ENCODE results near the gene ITFG2.
"Not testable (repeated sequence)": the region's sequence is repeated elsewhere in the genome, so short reads cannot be mapped to it uniquely, and the experiment has no call there.

ITFG2 gene

DNA sequence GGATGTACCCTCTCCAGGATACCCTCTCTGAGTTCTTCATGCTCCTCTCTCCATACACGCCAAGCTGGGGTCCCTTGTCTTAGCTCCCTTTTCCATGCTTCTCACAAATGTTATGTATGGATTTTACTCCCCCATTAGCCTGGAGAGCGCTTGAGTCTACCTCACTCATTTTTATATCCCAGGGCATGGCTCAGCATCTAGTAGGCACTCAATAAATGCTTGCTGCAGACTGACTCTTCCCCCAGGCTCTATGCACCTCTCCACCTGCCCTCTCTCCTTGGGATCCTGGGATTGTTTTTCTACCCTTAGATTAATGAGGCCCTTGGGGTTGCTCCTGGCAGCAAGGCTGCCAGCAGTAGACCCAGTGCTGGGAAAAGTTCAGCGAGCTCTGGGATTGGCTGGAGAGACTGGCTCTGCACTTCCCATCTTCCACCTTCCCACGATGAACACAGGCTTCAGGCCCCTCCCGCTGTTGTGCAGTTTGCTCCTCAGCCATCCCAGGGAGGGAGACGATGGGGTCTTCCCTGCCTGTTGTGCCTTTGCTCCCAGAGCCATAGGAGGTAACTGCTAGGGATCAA lies 20.2 kb downstream of the ITFG2 start:
- no peak for DNase-seq (ENCODE audit: low read depth)

DNA sequence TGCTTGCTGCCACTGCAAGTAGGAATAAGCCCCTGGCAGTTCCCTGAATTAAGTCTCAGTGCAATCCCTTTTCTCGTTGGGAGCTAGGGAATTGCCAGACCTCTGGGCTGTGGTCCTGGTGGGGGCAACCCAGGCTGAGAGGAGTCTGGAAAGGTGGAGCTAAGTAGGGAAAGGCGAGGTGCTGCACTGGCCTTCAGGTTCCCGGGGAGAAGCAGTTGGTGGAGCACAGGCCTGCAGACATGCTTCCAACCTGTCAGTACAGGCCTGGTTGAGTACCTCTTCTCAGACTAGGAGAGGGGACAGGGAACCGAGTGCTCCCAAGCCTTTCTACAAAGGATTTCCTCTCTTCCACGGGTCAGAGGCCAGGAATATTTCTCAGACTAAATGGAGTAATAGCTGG lies 20.9 kb downstream of the ITFG2 start:
- no peak for DNase-seq (ENCODE audit: low read depth)

DNA sequence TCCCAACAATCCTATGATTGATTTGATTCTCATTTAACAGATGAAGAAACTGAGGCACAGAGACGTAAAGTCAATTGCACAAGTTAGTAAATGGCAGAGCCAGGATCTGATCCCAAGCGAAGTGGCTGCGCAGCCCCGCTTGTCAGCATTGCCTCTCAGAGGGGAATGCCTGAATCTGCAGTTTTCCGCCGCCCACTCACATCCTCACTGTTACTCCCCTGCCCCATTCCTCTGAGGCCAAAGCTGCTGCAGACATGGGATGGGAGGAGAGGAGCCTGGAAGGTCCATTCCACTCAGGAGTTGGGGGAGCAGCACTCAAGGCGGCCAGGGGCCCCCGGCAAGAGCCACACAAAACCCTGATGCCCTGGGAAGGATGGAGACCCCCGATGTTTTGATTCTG lies 21.3 kb downstream of the ITFG2 start:
- DNase-seq (ENCODE audit: low read depth), result no peak

DNA sequence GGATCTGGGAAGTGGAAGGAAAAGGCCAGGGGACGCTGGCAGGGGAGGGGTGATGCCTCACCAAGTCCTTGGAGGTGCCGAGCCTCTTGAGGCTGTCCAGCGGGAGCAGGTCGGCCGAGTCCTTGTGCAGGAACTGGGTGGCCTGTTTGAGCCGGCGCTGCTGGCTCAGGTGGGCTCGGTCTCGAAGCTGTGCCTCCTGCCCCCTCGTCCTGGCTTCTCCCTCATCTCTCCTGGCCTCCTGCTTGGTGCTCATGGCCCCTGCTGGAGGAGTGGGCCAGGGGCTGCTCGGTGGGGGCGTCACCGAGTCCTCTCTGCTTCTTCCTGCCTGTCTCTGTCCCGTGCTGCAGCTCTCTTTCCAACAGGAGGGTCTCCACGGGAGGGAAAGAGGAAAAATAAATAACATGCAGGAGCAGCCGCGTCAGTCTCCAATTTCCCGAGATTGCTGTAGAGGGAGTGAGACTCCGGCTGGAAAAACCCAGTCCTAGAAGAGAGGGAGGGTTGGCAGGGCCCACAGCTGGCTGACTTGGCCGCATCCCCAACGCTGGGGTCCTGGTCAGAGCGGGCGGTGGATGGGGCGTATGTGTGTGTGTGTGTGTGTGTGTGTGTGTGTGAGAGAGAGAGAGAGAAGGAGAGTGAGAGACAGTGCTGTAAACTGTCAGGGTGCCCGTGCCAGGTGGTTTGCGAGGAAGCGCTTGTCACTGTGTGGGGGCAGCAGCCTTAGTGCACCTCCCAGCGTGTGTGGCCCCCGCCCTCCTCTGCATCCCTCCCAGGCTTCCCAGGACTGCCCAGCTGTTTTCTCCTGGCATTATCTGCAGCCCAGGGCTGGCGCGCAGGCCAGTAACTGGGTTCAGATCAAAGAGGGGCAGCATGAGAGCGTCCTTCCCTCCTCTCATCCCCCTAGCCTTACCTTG lies 22.4 kb downstream of the ITFG2 start, which contains the start of gene NRIP2:
Gene NRIP2, minus strand, starts transcription at position 455 of the 911 bp plus-strand sequence. Its CDS starts 52 bp downstream, at position 403.
- no peak for DNase-seq (ENCODE audit: low read depth)

DNA sequence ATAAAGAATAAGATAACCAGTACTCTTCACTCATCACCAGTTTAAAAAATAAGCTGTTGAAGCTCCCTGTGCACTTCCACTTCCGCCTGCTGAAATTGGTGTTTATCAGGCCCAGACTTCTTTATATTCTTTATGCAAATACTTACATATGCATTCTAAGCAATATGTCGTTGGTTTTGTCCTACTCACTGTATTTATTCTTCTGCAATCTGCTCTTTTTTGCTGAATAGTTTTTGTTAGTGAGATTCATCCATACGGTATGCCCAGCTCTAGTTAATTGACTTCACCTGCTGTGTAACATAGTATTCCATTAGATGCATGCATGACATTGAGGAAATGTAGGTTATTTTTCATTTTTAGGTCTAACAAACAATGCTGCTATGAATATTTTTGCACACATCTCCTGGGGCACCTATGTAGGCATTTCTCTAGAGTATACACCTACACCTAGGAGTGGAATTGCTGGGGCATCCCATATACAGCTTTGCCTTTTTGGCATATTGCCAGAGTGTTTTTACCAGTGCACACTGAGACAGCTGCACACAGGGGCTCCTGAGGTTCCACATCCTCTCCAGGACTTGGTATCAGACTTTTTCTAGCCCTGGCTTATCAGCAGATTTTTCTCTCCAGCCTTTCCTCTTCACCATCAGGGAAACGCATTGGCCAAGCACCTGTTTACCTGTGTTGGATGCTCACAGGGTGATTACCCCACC lies 23.4 kb downstream of the ITFG2 start:
- no peak for DNase-seq (ENCODE audit: low read depth)

DNA sequence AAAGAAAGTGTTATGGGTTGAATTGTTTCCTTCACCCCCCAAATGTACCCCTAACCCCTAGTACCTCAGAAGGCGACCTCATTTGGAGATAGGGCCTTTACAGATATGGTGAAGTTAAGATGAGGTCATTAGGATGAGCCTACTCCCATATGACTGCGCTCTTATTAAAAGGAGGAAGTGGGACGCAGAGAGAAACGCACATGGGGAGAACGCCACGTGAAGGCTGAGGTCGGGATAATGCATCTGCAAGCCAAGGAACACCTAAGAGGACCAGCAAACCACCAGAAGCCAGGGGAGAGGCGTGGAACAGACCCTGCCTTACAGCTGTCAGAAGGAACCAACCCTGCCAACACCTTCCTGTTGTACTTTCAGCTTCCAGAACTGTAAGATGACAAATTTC lies 24.1 kb downstream of the ITFG2 start:
- no peak for DNase-seq (ENCODE audit: low read depth)

DNA sequence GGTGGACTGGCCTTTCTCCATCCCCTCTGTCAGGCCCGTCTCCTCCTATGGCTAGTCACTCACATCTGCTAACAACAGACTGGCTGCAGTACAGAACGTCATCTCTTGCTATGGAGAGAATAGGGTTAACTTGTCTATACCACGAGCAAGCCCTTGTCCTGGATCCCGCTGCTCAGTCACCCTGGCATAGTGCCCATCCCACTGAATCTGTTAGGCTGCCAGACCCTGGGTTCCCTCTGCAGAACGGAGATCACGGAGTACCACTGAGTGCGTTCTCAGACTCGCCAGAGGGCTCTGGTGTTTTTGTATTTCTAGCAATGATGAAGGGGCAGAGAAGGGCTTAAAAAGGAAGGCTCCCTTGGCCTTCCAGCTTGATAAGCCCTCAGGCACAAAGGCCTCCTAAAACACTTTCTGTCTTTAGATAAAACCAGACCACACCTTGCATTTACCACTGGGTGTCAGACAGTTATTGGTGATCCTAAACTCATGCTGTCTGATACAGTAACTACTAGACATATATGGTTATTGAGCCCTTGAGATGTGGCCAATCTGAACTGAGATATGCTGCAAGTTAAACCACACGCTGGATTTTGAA lies 28.7 kb downstream of the ITFG2 start:
- DNase-seq (ENCODE audit: low read depth), result no peak

DNA sequence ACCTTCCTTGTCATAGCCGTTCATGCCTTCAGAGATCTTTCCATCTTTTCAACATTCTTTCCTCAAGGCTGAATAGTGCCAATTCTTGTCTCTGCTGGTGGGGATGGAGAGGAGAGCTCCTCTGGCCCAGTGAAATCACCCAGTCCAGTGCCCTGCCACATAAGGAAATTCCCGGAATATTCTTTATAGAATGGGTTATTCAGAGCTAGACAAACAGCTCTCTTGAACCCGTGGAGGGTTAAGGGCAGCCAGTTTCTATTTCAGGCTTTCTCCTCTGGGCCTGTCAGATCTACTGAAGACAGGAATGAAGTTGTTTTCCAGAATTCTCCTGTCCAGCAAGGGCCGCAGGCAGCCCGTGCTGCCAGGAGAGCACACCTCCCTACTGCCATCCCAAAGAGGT lies 30.5 kb downstream of the ITFG2 start:
- DNase-seq (ENCODE audit: low read depth), result no peak

DNA sequence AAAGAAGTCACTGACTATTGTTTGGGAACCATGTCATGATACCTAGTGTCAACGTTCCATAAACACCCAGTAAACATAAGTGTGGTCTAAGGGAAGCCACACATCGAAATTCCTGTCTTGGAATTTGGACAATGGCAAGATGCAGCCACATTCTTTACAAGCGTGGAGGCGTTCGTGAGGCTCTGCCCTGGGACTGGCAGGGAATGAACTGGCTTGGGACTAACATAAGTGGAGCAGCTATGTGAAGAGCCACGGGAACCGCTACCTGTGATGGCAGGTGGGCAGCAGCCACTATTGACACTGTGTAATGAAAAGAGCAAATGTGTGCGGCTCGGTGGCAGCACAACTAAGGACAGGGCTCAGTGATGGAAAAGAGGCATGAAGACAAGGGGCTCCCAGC lies 32.3 kb downstream of the ITFG2 start:
- DNase-seq (ENCODE audit: low read depth), result no peak

DNA sequence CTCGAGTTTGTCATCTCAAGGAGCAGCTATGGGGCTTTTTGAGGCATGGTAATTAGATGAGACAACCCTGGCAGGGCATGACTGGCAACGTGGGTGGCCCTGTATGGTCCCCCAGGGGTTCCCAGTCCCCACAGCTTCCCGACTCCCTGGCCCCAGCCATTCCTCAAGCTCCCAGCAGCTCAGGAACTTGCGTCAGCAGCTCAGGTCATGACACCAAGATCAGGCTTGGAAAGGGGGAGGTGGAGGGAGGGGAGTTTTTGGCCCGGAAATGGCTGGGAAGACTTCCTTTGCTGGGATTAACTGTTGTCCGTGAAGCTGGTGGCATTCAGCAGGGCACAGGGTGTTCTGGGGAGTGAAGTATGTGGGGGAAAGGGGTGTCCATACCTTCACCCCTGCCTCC lies 32.8 kb downstream of the ITFG2 start:
- no peak for DNase-seq (ENCODE audit: low read depth)

DNA sequence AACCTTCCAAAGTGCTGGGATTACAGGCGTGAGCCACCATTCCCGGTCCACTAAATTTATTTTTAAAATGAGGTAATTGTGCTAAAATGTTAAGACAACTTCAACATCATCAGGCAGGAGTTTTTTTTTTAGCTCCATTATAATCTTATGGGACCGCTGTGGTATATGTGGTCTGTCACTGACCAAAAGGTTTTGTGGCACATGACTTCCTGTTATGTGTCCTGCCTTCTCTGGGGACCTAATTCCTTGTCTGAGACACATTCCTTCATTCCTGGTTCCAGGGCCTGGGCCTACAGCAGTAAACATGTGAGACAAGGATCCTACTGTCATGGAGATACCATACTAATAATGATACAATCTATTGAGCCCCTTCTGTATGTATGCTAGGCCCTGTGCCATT lies 39.5 kb downstream of the ITFG2 start:
- no peak for DNase-seq (ENCODE audit: low read depth)

DNA sequence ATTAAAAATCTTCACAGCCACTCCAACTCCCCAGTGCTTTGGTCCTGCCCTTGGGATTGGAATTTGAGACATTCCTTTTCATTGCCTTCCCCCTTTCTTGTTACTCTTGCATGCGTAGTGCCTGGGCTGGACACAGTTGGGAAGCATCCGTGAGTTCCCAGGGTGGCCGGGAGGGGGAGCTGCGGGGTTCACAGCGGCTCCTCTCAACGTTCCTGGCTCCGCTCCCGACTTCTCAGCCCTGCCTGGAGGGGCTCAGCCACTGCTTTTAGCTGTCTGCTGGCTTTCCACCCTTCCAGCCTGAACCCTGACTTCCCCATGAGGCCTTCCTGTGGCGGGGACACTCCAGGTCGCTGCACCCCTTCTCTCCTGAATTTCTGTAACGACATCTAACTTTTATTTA lies 41.2 kb downstream of the ITFG2 start:
- peak; percentile 21 for DNase-seq (ENCODE audit: low read depth)

DNA sequence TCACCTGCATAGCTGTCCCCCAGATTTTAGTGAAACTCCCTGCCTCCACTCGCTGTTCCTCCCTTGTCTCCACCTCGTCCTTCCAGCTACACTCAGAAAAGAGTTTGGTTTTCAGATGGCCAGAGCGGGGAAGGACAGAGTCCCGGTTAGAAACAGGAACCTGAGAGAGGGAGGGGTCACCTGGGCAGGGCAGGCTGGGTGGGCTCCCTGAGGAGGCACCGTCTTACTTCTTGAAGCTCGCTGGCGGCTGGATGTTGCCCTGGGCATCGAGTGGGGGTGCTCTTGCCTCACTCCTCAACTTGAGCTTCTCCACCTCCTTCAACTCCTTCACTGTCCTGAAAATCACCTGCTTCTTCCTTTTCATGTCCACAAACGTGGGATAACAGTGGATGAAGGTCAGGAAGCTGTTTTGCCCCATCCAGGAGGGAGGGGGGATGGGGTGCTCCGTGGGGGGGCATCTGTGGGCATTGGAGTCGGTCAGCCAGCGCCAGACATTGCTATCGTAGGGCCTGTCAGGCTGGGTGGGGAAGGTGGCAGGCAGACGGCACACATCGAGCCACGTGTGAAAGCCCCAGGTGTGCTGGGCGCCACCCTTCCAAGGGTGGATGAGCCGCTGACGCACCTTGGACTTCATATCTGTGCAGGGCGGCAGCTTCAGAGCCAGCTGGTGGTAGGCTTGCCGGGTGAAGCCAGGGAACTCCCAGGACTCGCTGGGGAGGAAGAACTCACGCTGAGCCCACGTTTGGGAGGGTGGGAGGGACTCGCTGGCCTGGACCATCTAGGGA lies 42.4 kb downstream of the ITFG2 start:
- no peak for DNase-seq (ENCODE audit: low read depth)

DNA sequence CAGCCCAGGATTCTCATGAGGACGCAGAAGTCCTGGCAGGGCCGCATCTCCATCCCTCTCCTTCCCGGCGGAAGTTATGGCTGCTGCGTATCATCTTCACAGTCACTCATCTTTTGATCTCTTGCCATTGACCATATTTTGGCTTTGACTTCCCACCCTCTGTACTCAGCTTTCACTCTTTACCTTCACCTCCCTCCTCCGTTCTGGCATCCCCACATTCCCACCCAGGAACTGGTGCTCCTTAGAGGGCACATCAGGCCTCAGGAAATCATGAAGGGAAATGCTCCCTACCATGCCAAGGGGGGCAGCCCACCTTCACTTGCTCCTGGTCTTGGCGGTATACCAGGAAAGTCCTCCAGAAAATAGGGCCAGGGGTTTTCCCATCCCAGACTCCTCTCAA lies 43.1 kb downstream of the ITFG2 start:
- DNase-seq (ENCODE audit: low read depth), result no peak

DNA sequence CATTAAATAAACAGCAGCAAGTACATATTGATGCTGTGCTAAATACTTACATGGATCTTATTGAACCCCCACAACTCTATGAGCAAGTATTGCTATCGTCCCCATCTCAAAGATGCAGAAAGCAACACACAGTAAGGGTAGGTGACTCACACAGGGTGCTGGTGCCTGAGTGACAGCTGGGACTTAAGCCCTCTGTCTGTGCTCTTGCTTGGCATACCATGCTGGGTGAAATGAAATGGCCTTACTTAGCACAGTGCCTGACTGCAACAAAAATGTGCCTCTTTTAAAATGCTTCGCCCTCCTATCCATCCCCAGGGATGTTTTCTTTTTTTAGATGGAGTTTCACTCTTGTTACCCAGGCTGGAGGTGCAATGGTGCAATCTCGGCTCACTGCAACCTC lies 43.6 kb downstream of the ITFG2 start:
- DNase-seq (ENCODE audit: low read depth), result no peak

DNA sequence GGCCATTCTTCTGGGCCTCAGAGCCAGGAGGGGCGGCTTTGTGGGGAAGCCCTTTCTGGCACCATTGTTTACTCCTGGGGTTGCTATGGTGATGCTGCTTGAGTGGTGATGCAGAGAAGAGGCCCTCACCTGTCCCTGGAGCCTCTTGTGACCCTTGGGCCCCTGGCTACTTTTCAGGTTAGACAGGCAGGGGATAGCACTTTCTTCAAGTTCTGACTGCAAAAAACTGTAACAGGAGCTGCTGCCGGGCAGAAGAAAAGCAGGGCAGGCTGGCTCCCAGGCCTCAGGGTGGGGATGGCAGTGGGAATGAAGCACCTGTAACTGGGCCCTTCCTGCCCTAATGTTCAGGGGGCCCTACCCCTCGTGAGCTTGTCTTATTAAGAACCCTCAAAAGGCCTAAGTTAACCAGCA lies 44.6 kb downstream of the ITFG2 start, which contains the start of gene TEX52:
Gene TEX52, minus strand, starts transcription at position 19 of the 411 bp plus-strand sequence. Its CDS starts 13 bp downstream, at position 6.
- no peak for DNase-seq (ENCODE audit: low read depth)

DNA sequence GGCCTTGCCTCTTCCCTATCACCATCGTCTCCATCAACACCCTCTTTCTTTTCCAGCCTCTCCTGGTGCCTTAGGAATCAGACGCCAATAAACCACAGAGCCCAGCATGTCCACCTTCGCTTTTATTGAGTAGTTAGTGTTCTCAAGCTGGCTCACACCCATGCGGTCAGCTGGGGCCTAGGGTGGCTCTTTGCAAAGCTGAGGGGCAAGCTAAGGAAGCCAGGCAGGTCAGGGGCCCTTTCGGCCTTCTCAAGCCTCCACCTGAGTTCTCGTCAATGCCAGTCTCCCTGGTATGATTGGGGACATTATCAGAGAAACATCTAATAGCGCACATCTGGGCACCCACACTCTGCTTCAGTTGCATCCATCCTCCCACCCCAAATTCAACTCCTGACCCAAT lies 45.1 kb downstream of the ITFG2 start:
- no peak for DNase-seq (ENCODE audit: low read depth)

DNA sequence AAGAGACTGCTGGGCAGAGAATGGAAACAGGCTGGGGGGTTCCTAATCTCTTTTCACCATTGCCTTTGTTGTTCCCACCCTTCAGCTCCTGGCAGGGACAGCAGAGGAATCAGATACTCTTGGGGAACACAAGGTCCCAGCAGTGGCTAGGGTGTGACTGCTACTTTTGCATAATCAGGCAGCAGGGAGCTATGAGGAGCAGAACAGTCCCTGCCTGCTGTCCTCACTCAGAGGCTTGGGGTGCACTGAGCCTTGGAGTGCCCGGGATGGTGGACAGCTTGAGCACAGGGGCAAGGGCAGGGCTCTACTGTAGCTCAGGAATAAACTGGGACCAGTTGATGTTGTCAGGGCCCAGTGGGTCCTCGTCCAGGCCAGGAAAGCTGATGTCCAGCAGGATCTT lies 45.9 kb downstream of the ITFG2 start:
- DNase-seq (ENCODE audit: low read depth), result no peak

DNA sequence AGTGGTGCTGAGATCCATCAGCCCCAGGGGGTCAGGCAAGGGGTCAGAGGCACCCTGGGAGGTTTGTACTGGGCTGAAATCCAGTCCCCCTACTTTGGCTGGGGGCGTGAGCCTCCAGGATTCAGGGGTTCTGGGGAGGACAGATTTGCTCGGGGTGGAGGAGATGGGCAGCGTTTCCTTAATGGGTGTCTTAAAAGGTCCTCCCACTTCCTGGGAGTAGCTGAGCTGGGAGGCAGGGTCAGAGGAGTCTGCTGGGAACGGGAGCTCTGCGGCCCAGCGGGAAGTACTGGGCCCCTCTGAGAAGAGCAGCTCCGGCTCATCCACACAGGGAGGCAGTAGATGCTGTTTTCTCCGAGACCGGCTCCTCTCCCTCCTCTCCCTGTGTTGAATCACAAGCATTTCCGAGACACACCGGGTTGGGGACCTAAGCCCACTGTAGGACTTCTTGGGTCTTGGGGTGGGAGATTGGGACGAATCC lies 46.5 kb downstream of the ITFG2 start:
- DNase-seq (ENCODE audit: low read depth), result no peak

DNA sequence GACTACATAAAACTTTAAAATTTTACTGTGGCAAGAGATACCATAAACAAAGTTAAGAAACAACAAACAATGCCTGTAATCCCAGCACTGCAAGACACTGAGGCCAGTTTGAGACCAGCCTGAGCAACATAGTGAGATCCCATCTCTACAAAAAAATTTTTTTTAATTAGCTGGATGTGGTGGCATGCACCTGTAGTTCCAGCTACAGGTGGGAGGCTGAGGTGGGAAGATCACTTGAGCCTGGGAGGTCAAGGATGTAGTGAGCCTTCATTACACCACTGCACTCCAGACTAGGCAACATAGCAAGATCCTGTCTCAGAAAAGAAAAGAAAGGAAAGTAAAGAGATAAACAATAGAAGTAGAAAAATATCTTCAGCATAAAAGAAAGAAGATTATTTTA lies 47.7 kb downstream of the ITFG2 start:
- no peak for DNase-seq (ENCODE audit: low read depth)

DNA sequence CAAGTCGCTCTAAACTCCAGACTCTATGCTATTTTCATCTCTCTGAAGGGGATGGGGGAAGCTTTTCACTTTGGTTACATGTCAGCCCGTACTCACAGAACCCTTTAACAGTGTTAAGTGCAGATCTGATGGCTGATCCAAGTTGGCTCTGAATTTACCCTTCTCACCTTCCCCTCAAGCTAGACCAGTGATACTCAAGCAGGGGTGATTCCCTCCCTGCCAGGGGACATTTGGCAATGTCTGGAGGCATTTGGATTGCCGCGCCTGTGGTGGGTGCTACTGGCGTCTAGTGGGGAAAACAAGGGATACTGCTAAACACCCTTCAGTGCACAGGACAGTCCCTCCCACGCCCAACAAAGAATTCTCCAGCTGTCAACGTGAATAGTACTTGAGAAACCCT lies 50.4 kb downstream of the ITFG2 start:
- DNase-seq (ENCODE audit: low read depth), result no peak

DNA sequence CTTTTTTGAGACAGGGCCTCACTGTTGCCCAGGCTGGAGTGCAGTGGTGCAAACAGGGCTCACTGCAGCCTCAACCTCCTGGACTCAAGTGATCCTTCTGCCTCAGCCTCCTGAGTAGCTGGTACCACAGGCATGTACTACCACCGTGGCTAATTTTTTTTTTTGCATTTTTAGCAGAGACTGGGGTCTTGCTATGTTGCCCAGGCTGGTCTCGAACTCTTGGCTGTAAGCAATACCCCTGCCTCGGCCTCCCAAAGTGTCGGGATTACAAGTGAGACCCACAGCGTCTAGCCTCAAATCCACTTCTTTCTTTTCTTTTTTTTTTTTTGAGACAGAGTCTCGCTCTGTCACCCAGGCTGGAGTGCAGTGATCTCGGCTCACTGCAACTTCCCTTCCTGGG lies 50.9 kb downstream of the ITFG2 start:
- DNase-seq (ENCODE audit: low read depth), result not testable (repeated sequence)
